HG03196 (cell line): ENCODE measurements around the gene TMEM245.

ENCODE experiments used
- ATAC-seq: cut with Tn5 transposase; IDR thresholded peaks from one replicate; pipeline ENCODE4 v1.9.1; 2021; ENCODE audit not compliant: unreplicated experiment

TMEM245 gene

DNA sequence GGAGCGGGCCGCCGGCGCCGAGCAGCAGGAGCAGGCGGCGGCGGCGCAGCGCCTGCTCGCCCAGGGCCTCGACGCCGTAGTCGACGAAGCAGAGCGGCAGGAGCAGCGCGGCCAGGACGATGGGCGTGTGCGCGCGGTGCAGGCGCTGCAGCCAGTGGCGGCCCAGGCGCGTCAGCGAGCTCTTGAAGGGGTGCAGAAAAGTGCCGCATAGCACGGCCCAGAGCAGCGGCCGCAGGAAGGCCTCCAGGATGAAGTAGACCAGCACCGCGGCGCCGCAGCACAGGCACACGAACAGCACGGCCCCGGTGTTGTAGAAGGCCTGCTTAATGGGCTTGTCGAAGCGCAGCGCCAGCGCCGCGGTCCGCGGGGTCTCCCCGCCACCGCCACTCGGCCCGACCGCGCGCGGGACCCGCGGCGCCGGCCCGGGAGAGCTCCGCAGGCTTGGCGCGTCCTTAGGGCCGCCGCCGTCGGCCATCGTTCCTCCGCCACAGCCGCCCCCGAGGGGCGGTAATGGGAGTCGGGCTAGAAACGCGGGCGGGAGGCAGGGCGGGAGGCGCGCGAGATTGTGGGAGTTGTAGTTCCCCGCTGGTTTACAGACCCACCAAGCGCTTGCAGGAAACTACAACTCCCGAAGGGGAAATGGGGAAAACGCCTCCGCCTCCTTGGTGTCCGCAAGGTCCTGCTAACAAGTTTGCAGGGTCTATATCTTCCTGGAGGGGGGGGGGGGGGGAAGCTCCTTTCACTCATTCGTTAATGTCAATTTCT lies at the start of gene TMEM245:
Gene TMEM245 (minus strand): TSS at position 509 of the 765 bp plus-strand sequence. CDS start 34 bp downstream, at position 475.
- ATAC-seq = peak; percentile 94

DNA sequence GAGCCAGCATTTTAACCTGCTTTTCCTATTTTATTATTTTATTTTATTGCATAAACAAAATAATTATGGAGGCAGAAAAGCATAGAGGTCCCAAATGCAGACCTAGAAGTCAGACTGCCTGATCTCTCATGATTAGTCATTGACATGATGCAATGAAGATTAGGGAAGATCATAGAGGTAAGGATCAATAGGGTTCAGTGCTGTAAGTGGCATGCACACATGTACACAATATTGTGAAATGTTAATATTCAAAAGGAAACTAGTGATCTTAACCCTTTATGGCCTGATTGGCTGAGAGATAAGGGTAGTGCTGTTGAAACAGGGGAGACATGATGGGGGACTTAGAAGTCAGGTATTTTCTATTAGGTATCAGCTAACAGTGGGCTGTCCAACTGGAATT lies 48.4 kb upstream of the TMEM245 start:
- no peak for ATAC-seq

DNA sequence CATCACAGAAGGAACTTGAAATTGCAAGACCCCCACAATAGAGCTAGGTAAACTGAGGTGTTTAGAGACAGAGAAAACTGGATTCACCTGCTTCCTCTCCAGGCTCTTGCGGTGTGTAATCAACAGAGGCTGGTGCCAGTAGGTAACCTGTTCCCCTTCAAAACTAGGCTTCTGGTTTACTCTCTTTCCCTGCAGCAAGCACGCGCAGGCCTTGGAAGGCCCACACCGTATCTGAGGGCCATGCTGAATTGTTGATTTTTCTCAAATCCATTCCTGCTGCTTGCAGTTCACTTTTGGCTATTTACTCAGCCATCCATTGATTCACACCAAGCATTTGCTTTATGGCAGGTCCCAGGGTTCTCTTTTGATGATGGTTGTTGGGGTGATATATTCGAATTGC lies 48.0 kb upstream of the TMEM245 start:
- no peak for ATAC-seq

DNA sequence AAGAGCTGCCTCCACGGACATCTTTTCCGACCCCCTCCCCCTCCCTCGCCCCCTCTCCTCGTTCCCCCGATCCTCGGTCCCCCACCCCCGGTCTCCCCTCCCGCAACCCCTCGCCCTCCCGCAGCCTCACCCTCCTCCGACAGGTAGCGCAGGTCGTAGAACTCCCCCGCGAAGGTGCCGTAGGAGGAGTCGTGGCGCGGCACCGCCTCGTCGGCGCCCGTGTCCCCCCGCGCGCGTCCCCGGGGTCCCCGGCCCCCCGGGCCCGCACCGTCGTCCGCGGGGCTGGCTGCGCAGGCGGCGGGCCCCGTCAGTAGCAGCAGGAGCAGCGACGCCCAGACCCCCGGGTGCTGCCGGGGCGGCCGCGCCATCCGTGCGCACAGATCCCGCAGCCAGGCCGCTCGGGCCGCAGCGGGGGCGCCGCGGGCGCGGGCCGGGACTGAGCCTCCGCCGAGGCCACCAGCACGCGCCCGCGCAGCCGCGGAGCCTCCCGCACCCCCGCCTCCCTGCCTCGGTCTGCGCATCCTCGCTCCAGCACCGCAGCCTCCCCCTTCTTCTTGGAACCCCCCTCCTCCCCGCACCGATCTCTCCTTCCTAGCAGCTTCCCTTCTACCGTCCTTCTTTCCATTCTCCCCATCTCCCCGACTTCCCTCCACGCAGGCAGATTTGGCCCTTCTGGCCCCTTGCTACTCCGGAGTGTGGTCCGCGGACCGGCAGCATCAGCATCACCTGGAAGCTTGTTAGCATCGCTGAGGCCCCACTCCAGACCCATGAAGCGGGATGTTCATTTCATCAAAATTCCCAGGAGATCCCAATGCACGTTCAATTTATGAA lies 47.2 kb upstream of the TMEM245 start, which contains the start of gene FRRS1L:
Gene FRRS1L (minus strand): TSS at position 479 of the 831 bp plus-strand sequence. CDS start 111 bp downstream, at position 368.
- no peak for ATAC-seq

DNA sequence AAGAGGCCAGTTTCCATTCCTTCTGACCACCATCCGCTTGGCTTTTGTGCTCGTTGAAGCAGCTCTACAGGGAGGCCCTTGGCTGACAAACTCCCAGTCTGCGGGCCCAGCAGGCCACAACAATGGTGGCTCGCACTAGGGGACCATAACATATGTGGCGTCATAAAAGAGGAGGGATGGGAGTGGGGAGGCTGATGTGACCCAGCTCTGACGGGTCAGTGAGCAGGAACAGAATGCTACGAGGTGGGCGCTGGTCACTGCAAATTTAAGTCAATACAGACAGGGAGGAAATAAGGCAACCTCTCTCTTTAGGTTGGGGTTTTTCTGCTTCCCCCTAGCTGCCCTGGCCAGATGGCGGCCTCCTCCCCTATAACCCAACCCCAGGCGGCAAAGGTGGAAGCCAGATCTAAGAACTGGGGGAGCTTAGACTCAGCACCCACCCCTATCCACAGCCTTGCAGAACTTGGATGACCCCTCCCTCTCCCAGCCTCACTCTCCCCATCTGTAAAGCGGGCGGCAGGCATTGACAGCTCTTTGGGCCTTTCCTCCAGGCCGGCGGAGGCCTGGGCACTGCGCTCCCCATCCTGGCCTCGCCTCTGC lies 46.5 kb upstream of the TMEM245 start:
- ATAC-seq = no peak

DNA sequence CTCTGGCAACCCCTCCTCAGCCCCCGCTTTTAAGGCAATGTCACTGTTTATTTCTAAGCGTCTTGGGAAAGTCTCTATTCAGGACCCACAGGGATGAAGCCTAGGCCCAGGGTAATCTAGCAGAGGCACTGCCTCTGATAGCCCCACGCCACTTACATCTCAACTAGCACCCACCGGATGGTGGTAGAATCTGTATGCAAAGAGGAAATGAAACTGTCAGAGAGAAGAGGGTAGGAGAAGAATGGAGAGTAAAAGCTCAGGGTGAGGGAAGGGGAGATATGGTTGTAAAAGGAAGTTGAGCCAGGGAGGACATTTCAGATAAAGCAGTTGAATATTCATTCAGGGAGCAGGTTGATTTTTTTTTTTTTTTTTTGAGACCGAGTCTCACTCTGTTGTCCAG lies 44.3 kb upstream of the TMEM245 start:
- no peak for ATAC-seq

DNA sequence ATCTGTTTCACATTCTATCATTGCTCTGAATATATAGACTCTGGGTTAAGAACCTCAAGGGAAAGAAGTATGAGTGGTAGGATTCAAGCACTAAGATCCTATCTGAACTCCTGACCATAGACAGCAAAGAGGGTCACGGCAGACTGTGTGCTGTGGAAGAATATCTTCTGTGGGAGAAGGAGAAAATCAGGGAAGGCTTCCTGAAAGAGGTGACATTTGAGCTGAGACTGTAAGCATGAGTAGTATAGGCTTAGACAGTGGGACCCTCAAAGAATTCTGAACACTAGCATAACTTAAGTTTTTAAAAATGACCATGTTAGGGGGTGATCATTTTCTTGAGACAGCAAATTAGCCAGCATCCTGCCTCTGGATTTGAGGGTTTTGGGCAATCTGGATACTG lies 43.4 kb upstream of the TMEM245 start:
- no peak for ATAC-seq

DNA sequence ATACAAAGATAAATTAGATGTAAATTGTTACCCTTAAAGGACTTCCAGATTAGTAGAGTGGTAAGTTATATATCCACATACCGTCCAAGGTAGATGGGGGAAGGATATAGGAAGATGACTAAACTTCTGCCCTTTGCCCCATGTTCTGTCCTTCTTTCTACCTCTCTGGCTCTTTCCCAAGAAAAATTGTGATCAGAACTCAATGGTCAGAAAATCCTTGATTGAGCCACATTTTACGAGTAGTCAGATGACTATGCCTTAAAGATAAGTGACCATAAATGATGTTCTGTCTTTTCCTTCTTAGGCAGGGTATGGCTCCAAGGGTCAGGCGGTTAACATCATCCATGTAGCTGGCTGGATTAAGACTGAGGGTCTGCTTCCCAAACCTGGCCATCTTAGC lies 42.9 kb upstream of the TMEM245 start:
- ATAC-seq = no peak

DNA sequence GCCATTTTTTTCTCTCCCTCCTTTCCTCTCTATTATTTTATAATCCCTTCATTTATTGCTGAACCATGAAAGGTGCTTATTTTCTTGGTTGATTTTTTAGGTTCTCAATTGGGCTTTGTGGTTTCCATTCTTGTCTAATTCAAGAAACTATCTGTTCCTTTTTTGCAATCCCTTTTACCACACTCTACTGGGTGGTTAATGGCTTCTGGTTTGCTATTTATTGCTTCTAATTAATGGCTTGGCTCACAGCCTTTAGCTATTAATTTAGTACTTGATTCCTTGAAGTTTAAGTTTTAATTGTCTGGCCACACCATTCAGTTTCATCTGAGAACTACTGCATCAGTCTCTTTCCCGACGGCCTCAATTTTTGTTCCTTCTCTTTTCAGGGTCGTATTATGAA lies 41.7 kb upstream of the TMEM245 start:
- no peak for ATAC-seq

DNA sequence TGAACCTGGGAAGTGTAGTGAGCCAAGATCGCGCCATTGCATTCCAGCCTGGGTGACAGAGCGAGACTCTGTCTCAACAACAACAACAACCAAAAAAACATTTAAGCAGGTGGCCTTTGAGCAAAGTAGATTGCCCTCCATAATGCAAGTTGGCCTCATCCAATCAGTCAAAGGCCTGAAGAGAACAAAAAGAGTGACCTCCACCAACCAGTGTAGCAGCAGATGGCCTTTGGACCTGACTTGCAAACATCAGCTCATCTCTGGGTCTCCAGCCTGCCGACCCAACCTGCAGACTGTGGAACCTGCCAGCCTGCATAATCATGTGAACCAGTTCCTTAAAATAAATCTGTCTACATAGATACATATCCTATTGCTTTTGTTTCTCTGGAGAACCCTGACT lies 39.8 kb upstream of the TMEM245 start:
- no peak for ATAC-seq

DNA sequence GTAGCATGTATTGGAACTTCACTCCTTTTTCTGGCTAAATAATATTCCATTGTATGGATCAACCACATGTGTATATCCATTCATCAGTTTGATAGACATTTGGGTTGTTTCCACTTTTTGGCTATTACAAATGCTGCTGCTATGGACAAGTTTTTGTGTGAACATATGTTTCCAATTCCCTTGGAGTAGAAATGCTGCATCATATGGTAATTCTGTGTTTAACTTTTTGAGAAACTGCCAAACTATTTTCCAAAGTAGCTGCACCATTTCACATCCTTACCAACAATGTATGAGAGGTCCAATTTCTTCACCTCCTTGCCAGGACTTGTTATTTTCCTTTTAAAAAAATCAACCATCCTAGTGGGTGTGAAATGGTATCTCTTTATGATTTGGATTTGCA lies 38.9 kb upstream of the TMEM245 start:
- ATAC-seq = no peak

DNA sequence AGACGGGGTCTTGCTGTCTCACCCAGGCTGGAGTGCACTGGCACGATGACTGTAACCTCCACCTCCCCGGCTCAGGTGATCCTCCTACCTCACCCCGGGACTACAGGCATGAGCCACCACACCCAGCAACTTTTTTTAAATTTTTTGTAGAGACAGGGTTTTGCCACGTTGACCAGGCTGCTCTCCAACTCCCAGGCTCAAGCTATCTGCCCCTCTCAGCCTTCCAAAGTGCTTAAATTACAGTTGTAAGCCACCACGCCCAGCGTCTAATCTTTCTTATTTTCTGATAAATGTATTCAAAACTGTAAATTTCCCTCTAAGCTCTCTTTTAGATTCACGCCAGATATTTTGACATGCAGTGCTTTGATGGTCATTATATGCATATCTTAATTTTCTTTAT lies 37.0 kb upstream of the TMEM245 start:
- ATAC-seq = no peak

DNA sequence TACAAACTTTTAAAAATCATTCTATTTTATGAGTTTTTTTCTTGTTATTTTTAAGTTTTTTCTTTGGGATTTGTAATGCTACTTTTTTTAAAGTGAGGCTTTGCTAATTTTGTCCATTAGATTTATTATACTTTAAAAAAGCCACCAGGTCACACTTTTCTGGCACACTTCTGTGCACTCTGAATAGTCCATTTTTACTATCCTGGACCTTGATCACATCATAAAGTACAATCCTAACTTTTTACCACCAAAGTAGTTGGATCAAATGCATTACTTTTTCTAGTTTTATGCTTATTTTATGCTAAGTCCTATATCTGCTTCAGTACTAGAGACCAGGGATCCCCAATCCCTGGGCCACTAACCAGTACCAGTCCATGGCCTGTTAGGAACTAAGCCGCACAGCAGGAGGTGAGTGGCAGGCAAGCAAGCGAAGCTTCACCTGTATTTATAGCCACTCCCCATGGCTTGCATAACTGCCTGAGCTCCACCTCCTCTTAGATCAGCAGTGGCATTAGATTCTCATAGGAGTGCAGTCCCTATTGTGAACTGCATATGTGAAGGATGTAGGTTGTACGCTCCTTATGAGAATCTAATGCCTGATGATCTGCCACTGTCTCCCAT lies 31.3 kb upstream of the TMEM245 start:
- ATAC-seq = no peak

DNA sequence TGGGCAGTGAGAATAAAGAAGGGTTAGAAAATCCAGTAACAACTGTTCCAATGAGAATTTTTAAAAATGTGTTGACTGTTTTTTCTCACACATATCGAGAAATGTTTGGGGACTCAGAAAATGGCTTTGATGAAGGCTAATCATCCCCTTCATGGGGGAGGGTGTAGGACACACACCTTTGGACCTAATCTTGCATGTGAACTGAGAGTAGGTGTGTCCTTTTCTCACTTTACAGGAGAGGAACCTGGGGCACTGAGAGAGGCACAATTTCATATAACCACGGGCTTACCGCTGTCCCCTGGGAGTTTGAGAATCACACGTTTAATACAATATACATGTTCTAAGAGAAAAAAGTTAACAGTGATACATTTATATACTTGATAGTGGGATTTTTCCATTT lies 30.0 kb upstream of the TMEM245 start:
- ATAC-seq = no peak

DNA sequence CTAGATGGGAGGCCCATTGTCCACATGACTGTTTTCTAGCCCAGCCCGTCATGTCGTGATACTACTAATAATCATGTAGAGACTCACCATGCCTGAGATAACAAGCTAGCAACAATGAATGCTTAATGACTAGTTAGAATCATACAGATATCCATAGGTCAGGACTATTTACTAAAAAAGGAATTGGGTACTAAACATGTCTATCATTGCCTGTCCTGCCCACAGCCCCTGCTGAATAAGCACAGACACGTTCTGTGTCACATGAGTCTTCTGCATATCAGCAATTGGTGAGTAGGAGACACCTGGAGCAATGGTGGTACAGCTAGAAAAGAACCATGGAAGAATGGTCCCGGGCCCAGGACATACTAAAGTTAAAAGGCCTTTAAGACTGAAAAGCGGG lies 29.3 kb upstream of the TMEM245 start:
- ATAC-seq = no peak

DNA sequence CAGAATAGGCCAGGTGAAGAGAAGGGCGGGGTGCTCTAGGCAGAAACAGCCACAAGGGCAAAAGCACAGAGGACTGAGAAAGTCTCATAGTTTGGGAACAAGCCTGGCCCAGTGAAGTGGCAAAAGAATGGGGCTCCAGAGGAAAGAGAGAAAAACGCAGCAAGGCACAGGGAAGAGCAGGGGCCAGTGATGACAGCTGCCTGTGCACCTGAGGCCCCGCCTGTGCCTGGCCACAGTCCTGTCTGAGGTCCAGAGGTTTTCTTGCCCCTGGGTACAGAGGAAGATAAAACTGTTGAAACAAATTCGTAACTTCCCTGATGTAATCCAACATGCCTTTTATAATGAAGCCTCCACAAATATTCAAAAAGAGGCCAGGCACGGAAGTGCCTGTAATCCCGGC lies 25.3 kb upstream of the TMEM245 start:
- no peak for ATAC-seq

DNA sequence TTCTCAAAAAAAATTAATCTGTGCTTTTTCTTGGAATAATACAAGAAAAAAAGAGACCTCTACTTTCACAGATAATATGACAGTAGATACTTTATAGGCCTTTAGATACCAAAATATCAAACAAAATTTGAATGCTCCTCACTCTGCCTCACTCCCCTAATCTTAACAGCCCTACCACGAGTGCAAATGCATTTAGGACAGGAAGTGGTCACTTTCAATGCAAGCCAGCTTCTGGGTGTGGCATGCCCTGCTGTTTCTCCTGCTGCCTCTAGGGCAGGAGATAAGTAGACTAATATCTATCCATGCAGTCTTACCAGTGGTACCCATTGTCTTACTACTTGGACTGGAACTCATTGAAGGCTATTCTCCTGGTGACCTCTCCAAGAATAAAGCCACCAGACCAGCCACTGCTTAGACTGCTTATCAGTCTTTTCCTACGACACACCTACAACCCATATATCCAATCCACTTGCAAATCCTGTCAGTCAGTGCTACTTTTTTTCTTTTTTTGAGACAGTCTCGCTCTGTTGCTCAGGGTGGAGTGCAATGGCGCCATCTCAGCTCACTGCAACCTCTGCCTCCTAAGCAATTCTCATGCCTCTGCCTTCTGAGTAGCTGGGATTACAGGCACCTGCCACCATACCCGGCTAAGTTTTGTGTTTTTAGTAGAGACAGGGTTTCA lies 24.3 kb upstream of the TMEM245 start:
- peak; percentile 97 for ATAC-seq

DNA sequence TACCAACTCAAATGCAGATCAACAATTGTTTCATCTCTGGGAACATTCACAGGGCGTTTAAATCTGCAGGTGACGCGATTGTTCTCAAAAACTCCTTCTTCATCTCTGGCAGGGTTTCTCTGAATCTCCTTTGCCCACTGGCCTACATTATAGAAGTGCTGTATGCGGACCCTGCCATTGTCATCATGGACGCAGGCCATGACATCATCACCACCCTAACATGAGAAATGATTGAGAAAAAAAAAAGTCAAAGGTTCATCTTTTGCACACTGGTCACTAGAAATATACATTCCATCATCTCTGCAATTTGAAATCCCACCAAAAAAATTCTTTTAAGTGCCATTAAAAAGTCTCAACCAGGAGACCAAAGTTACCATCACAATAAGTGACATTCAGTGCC lies 21.6 kb upstream of the TMEM245 start:
- ATAC-seq = no peak

DNA sequence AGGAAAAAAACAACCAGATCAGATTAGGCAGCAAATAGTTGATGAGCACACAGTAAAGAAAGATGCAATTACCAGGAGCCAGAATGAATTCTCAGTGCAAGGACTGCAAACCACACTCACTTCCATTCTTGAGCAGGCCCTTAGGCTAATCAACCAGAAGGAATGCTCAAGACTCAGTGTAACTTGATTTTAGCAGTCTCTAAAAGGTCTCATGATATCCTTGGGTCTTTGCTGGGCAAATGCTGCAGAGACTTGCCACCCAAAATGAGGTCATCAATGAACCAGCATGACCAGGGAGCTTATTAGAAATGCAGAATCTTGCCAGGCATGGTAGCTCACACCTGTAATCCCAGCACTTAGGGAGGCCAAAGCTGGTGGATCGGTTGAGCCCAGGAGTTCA lies 20.1 kb upstream of the TMEM245 start:
- ATAC-seq = no peak

DNA sequence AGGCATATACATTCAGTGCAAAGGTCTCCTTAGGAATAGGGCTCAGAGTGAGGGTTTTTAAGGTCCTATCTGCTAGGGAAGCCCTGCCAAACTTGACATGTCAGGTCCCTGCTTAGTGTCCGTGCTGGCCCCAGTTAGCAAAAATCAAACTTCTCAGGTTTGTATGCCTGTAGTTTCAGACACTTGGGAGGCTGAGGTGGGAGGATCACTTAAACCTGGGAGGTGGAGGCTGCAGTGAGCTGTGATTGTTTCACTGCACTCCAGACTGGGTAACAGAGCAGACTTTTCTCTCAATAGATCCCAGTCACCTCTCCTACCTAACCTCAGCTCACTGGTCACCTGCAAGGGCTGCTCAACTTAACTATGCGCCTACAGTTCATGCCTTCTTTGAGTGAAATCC lies 18.7 kb upstream of the TMEM245 start:
- ATAC-seq = no peak

DNA sequence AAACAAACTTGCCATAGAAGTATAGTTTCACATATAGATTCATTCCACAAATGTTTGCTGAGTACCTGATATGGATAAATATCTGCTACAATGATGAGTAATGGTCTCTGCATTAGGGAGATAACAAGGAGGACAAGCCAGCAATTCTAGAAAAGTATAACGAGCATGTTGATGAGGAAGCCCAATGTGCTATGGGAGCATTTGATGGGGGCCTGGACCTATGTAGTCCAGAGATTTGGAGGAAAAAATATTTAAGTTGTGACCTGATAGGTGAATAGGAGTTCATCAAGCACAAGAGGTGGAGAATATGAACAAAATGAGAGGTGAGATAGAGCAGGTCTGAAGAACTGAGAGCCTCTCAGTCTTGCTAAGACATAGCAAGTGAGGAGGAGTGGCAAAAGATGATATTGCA lies 14.4 kb upstream of the TMEM245 start:
- ATAC-seq = no peak
